ENCODE measurements around the gene GSTM3. TPM values are rescaled to one million over a fixed set of nuclear protein-coding genes. Genes with fewer than 3 reads are reported as not detected.

GSTM3 gene
- total and polyA plus RNA-seq, 9 of the 15 experiments (the other 6 are each of a cell fraction or from before 2014, with no cell fraction given): 3.9 to 24.5 (median 9.4) TPM

GRCh38 chr1:109719337-109719837 lies 21.5 kb downstream of the GSTM3 start (continued):
- TF ChIP-seq, protein P1, sequence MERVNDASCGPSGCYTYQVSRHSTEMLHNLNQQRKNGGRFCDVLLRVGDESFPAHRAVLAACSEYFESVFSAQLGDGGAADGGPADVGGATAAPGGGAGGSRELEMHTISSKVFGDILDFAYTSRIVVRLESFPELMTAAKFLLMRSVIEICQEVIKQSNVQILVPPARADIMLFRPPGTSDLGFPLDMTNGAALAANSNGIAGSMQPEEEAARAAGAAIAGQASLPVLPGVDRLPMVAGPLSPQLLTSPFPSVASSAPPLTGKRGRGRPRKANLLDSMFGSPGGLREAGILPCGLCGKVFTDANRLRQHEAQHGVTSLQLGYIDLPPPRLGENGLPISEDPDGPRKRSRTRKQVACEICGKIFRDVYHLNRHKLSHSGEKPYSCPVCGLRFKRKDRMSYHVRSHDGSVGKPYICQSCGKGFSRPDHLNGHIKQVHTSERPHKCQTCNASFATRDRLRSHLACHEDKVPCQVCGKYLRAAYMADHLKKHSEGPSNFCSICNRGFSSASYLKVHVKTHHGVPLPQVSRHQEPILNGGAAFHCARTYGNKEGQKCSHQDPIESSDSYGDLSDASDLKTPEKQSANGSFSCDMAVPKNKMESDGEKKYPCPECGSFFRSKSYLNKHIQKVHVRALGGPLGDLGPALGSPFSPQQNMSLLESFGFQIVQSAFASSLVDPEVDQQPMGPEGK (CRISPR knock-in tag; IDR thresholded peaks at IDR 0.05; ENCODE audit: borderline replicate concordance): no peak
- TF ChIP-seq, protein P2, sequence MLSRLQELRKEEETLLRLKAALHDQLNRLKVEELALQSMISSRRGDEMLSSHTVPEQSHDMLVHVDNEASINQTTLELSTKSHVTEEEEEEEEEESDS (CRISPR knock-in tag; IDR thresholded peaks at IDR 0.05): 0 out of 2 replicates have a peak, but pooled peaks have one; percentile 1
- TF ChIP-seq NCOA6 (IDR thresholded peaks at IDR 0.05): no peak
- no peak for TF ChIP-seq RBM39 (optimal IDR thresholded peaks at IDR 0.05; ENCODE audit: low read depth, low read length)
- TF ChIP-seq, protein P3, sequence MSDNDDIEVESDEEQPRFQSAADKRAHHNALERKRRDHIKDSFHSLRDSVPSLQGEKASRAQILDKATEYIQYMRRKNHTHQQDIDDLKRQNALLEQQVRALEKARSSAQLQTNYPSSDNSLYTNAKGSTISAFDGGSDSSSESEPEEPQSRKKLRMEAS (CRISPR knock-in tag; IDR thresholded peaks at IDR 0.05): no peak
- TF ChIP-seq ZNF717 (CRISPR knock-in tag; IDR thresholded peaks at IDR 0.05): no peak
- TF ChIP-seq SPI1 (IDR thresholded peaks at IDR 0.05; ENCODE audit: borderline replicate concordance, low read depth, low read length): no peak
- TF ChIP-seq ZNF830 (CRISPR knock-in tag; IDR thresholded peaks at IDR 0.05): no peak
- TF ChIP-seq ADNP (tag; IDR thresholded peaks at IDR 0.05): peak; percentile 61; the same call in 1 of the 2 replicates
- no peak for TF ChIP-seq THRB (CRISPR knock-in tag; conservative IDR thresholded peaks at IDR 0.05)
- no peak for TF ChIP-seq SRSF7 (optimal IDR thresholded peaks at IDR 0.05; ENCODE audit: low read depth, low read length)
- peak; percentile 39; the same call in 1 of the 2 replicates for TF ChIP-seq NFIC (IDR thresholded peaks at IDR 0.05)
- no peak for TF ChIP-seq PHB2 (IDR thresholded peaks at IDR 0.05; ENCODE audit: low read depth)
- no peak; the same call in 1 of the 2 replicates for TF ChIP-seq DNMT1 (IDR thresholded peaks at IDR 0.05)
- TF ChIP-seq RBM25 (IDR thresholded peaks at IDR 0.05; ENCODE audit: low read depth, low read length, severe bottlenecking): no peak
- peak; percentile 29 for TF ChIP-seq BRD9 (IDR thresholded peaks at IDR 0.05; ENCODE audit: low read depth, partially characterized antibody)
- TF ChIP-seq RBM14 (IDR thresholded peaks at IDR 0.05; ENCODE audit: borderline replicate concordance, insufficient read depth, low read depth, low read length): no peak
- peak; percentile 98 for TF ChIP-seq BACH1 (tag; IDR thresholded peaks at IDR 0.05)
- no peak for TF ChIP-seq BCL6 (CRISPR knock-in tag; IDR thresholded peaks at IDR 0.05)
- no peak for TF ChIP-seq SETDB1 (IDR thresholded peaks at IDR 0.05; ENCODE audit: low read length)
- TF ChIP-seq IRF9 (tag; IDR thresholded peaks at IDR 0.05): peak; percentile 65
- TF ChIP-seq PHTF2 (CRISPR knock-in tag; IDR thresholded peaks at IDR 0.05): no peak
- TF ChIP-seq DMBX1 (CRISPR knock-in tag; IDR thresholded peaks at IDR 0.05; ENCODE audit: borderline replicate concordance): no peak
- no peak for TF ChIP-seq RFX7 (CRISPR knock-in tag; IDR thresholded peaks at IDR 0.05)
- 0 out of 2 replicates have a peak, but pooled peaks have one; percentile 56 for TF ChIP-seq CHCHD3 (CRISPR knock-in tag; IDR thresholded peaks at IDR 0.05)
- TF ChIP-seq ARNT (IDR thresholded peaks at IDR 0.05): no peak
- TF ChIP-seq TBP (optimal IDR thresholded peaks at IDR 0.05; ENCODE audit: low read depth, low read length): no peak
- TF ChIP-seq ZNF707 (CRISPR knock-in tag; conservative IDR thresholded peaks at IDR 0.05): no peak
